BJ (cell line): ENCODE measurements around the gene SLC8A3. TPM values are rescaled to one million over a fixed set of nuclear protein-coding genes. Genes with fewer than 3 reads are reported as not detected.
"Not testable (repeated sequence)": the region's sequence is repeated elsewhere in the genome, so short reads cannot be mapped to it uniquely, and the experiment has no call there.

Experiments
- CTCF ChIA-PET: fragments of 350-600 bp; formaldehyde crosslinking; extraction: SDS; loops from one replicate; lab custom pipeline; 2021; ENCODE audit warnings: antibody characterized with exemption, inconsistent platforms; lab: Yijun Ruan, JAX
- POLR2A ChIA-PET: fragments of 300-600 bp; sonication (Branson Sonifier 250); formaldehyde crosslinking; extraction: SDS; loops from one replicate; lab custom pipeline; 2021; ENCODE audit warnings: antibody characterized with exemption; lab: Charles Lee
- DNase-seq: peaks from one replicate; pipeline ENCODE4 v3.0.0-alpha.2; 2011; ENCODE audit warnings: low read depth
- H3K27me3 ChIP-seq: 2 replicates; pipeline ENCODE4 v1.6.0; 2011; ENCODE audit warnings: low read length; ENCODE audit not compliant: control insufficient read depth, insufficient read depth
- H3K36me3 ChIP-seq: 2 replicates; pipeline ENCODE4 v1.5.1; 2011; ENCODE audit warnings: low read length; ENCODE audit not compliant: control insufficient read depth, insufficient read depth
- H3K4me3 ChIP-seq: 2 replicates; pipeline ENCODE4 v1.5.1; 2011; ENCODE audit warnings: low read depth, mild to moderate bottlenecking, control low read depth, low read length
- CTCF ChIP-seq: IDR thresholded peaks from 2 replicates; pipeline ENCODE4 v1.5.1; 2011; ENCODE audit warnings: low read depth, mild to moderate bottlenecking, control low read depth, inconsistent platforms, low read length, moderate library complexity; ENCODE audit not compliant: insufficient read depth
- polyA minus RNA-seq: library from RNA; depleted of rRNA, polyadenylated mRNA; stranded (reverse); fragments of >200 nt; gene quantifications from 2 replicates; pipeline ENCODE4 v1.2.3, GENCODE V29; 2011; rRNA and poly(A)+ RNA removed
- polyA plus RNA-seq: library from polyadenylated mRNA; depleted of rRNA; stranded (reverse); fragments of >200 nt; gene quantifications from 2 replicates; pipeline ENCODE4 v1.2.3, GENCODE V29; 2011; rRNA removed

The SLC8A3 gene
- polyA plus RNA-seq (0.07 TPM in 2 replicates), polyA minus RNA-seq (0.26 and 0.43 TPM in 2 replicates)

- peaks cover 5% of the 10 kb centered on the region for H3K27me3 ChIP-seq
- H3K36me3 ChIP-seq = no peaks in the 10 kb centered on the region
- peak within 1 kb of the TSS; percentile 52 for H3K4me3 ChIP-seq
- ChIA-PET CTCF (no interaction called here), POLR2A (no interaction called here)
- no peak for DNase-seq
- no peak for TF ChIP-seq CTCF
These were observed at the start of gene SLC8A3 for GRCh38 chr14:70188659-70189455. SLC8A3 (minus strand) TSS chr14:70188951; CDS start chr14:70168422, 20,529 bp downstream.

GRCh38 chr14:70237710-70238109 lies 49.0 kb upstream of the SLC8A3 start:
- DNase-seq = no peak
- no peaks in the 10 kb centered on the region for H3K27me3 ChIP-seq
- no peaks in the 10 kb centered on the region for H3K36me3 ChIP-seq
- H3K4me3 ChIP-seq = no peak overlapping the region
- no peak for TF ChIP-seq CTCF
- ChIA-PET POLR2A (no interaction called here), CTCF (no interaction called here)

GRCh38 chr14:70234066-70234950 lies 45.6 kb upstream of the SLC8A3 start:
- POLR2A ChIA-PET = no interaction called here
- no peak for TF ChIP-seq CTCF
- Histone ChIP-seq H3K27me3 (no peaks in the 10 kb centered on the region), H3K4me3 (no peak overlapping the region), H3K36me3 (no peaks in the 10 kb centered on the region)
- DNase-seq = no peak
- CTCF ChIA-PET = no interaction called here

GRCh38 chr14:70231756-70232544 lies 43.2 kb upstream of the SLC8A3 start:
- CTCF ChIA-PET, DNase-seq, H3K27me3 ChIP-seq, H3K4me3 ChIP-seq, H3K36me3 ChIP-seq, POLR2A ChIA-PET: not testable (repeated sequence)

- POLR2A ChIA-PET, CTCF ChIA-PET: not testable (repeated sequence)
These were observed 41.3 kb upstream of the SLC8A3 start for GRCh38 chr14:70229877-70230640.

More at GRCh38 chr14:70229877-70230640, 41.3 kb upstream of the SLC8A3 start:
- DNase-seq, H3K4me3 ChIP-seq, H3K36me3 ChIP-seq, H3K27me3 ChIP-seq: not testable (repeated sequence)
